RCC 7860 (cell line): ENCODE results near the gene ACADS.

Experiments
- DNase-seq: peaks from one replicate; pipeline ENCODE4 v3.0.0-alpha.2; 2015; ENCODE audit warnings: low spot score
- FAIRE-seq: peaks from 2 replicates; lab custom pipeline; 2012; peaks lifted over from hg19 to GRCh38; lab: Jason Lieb, UNC

Gene ACADS

GRCh38 chr12:120787889-120788288 is 62.3 kb downstream of the ACADS start:
- FAIRE-seq (no peak), DNase-seq (no peak)
